Non-pigmented ciliary epithelial cell (primary cell): Measurements from ENCODE around the gene MAST4.
"Not testable (repeated sequence)": the region's sequence is repeated elsewhere in the genome, so short reads cannot be mapped to it uniquely, and the experiment has no call there.

ENCODE experiments used
- DNase-seq: peaks from one replicate; pipeline ENCODE4 v3.0.0-alpha.2; 2010; ENCODE audit warnings: low read depth

MAST4 gene

GRCh38 chr5:67163863-67164595 lies 567.8 kb downstream of the MAST4 start:
- no peak for DNase-seq

- no peak for DNase-seq
Observed at GRCh38 chr5:67164856-67165525, 568.8 kb downstream of the MAST4 start.

GRCh38 chr5:67165526-67166459 lies 569.6 kb downstream of the MAST4 start:
- no peak for DNase-seq

- no peak for DNase-seq
Observed at GRCh38 chr5:67166460-67167285, 570.5 kb downstream of the MAST4 start.

GRCh38 chr5:67168069-67168468 lies 571.9 kb downstream of the MAST4 start:
- no peak for DNase-seq

- no peak for DNase-seq
Observed at GRCh38 chr5:67170767-67171166, 574.6 kb downstream of the MAST4 start.

GRCh38 chr5:67173351-67173750 lies 577.2 kb downstream of the MAST4 start:
- not testable (repeated sequence) for DNase-seq

- no peak for DNase-seq
Observed at GRCh38 chr5:67173959-67174358, 577.8 kb downstream of the MAST4 start.

- no peak for DNase-seq
Observed at GRCh38 chr5:67176936-67177335, 580.7 kb downstream of the MAST4 start.

- no peak for DNase-seq
Observed at GRCh38 chr5:67178085-67178484, 581.9 kb downstream of the MAST4 start.

GRCh38 chr5:67178966-67179365 lies 582.8 kb downstream of the MAST4 start:
- DNase-seq, result no peak

- DNase-seq, result no peak
Observed at GRCh38 chr5:67179697-67180361, 583.6 kb downstream of the MAST4 start.

- DNase-seq, result no peak
Observed at GRCh38 chr5:67181648-67182221, 585.5 kb downstream of the MAST4 start.

GRCh38 chr5:67182301-67182790 lies 586.2 kb downstream of the MAST4 start:
- peak; percentile 89 for DNase-seq

- no peak for DNase-seq
Observed at GRCh38 chr5:67183859-67184258, 587.7 kb downstream of the MAST4 start.

GRCh38 chr5:67187006-67187715 lies 591.0 kb downstream of the MAST4 start:
- no peak for DNase-seq

GRCh38 chr5:67188274-67189078 lies 592.3 kb downstream of the MAST4 start:
- DNase-seq, result no peak

- no peak for DNase-seq
Observed at GRCh38 chr5:67189079-67189354, 592.8 kb downstream of the MAST4 start.

GRCh38 chr5:67189931-67190330 lies 593.7 kb downstream of the MAST4 start:
- no peak for DNase-seq
